Hippocampal formation (tissue), 2 donors: ENCODE measurements around the gene PPP1R15B.
A peak's percentile ranks its signal among the peaks of the same experiment; 100 is the strongest.

ENCODE experiments used
- DNase-seq, 2 donors: peaks; one replicate each; lab custom pipeline; 2025; lab: John Stamatoyannopoulos, UW

Gene PPP1R15B

DNA sequence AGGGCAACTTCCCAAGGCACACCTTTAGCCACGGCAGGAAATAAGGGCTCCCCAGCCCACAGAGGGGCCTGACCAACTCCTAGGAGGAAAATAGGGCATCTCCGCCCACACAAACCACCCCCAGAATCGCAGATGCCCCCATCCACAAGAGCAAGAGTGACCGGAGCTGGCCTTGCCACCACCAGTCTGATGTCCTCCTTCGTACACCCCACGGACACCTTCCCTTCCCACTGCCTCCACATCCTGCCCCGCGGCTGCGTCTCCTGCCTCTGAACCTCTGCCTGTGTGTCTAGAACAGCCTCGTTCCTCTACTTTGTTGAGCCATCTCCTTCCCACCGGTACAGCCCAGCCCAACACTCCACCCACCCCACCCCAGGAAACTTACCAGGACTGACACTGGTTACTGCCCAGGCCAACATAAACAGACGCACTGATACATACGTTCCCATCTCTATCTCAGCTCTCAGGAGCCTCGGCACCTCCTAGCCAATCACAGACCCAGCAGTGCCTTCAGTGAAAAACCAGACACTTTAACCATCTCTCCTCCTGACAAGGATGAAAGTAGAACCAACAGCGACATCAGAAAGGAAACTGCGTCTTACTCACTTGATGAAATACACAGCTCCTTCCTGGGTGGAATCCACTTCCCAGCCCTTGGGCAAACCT, 44.3 kb downstream of the PPP1R15B start:
- DNase-seq = no peak

DNA sequence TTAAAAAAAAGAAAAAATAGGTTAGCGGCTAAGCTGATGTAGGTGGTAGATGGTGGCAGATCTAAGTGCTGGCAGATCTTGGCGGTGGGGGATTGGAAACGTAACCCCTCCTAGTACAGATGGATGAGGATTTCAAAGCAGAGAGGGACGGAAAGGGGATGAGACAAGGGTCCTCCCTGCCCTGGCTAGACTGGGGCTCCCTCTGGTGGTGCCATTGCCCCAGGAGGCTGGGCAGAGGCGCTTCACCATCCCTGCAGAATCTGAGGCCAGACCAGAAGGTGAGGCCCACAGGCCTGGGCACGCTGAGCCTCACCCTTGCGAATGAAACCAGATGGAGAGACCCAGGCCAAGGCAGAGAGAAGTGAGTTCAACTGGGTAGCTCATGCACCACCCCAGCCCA, 44.9 kb downstream of the PPP1R15B start:
- DNase-seq = no peak

DNA sequence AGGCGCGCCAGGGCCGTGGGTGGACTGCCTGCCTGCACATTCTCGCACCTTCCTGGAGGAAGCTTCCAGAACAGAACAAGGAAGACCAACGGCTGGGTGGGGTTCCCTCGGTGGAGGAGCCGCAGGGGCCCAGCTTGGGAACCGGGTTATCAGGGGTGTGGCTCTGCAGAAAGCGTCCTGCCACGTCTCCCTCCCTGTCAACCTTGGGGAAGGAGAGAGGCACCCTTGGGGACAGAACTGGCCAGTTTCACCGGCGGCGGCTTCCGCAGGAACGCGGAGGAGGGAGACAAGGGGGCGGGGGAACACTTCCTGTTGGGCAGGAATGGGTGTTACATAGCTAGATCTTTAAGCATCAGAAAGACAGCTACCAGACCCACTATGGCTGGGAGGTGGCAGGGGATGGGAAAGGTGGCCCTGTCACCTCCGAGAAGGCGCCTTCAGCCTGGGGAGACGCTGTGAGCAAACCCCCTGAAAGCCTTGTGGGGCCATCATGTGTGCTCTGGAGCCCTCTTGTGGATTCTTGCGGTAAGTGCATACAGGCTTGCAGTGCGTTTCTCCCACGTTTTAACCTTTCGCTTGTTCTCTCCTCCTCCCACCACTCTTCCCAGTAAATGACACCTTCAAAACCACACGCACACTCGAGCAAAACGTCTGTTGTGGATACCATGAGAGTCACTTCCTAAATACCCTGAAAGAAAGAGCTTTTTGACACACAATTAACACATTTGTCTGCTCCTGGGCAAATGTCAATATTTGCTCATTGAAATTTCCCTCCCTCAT, 48.1 kb downstream of the PPP1R15B start:
- DNase-seq = peak; percentile 61 to 77

DNA sequence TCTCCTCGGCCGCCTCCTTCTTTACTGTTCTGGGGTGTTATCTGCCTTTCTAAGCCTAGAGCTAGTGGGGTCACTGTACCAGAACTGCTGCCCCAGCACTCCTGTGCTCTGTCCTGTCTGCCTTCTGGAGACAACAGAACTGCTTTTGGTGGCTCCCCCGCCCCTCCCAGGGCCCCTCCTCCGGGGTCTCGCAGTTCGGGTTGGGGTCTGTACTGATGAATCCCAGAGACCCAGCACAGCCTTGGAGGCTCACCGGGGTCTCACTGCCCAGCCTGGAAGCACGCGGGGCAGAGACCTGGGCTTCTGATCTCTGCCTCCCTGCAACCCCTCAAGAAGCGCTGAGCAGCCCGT, 48.7 kb downstream of the PPP1R15B start:
- no peak for DNase-seq

DNA sequence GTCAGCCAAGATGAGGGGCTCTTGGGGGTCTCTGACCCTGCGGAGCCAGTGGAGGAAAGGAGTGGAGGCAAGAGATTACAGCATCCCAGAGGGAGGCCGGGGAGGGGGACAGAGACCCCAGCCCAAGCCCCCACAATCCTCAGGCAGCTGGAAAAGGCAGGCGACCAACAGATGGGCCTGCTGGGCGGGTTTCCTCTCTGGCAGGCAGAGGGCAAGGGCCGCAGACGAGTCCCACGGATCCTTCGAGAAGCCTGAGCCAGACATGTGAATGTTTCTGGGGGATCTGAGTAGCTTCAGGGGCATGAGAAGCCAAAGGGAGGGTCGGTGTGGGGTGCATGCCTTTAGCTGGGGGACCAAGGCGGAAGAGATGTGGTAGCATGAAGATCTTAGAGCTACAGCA, 49.8 kb downstream of the PPP1R15B start:
- no peak for DNase-seq

DNA sequence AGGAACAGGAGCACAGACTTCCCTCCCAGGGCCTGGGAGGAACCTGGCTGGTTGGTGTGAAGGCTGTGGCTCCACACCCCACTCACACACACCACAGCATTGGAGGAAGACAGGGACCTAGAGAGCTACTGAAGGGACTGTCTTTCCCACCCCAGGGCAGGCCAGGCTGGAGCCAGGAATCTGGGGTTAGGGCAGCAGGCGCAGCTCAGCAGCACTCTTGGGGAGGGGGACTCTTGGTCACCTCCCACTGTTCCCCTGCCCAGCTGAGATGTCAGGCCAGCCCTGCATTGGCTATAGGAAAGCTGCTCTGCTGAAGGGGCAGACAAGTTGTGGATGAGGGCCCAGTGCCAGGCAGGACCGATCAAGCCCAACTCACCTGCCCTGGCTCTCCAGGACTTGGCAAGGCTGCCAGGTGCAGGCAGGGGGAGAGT, 50.3 kb downstream of the PPP1R15B start:
- DNase-seq = no peak

DNA sequence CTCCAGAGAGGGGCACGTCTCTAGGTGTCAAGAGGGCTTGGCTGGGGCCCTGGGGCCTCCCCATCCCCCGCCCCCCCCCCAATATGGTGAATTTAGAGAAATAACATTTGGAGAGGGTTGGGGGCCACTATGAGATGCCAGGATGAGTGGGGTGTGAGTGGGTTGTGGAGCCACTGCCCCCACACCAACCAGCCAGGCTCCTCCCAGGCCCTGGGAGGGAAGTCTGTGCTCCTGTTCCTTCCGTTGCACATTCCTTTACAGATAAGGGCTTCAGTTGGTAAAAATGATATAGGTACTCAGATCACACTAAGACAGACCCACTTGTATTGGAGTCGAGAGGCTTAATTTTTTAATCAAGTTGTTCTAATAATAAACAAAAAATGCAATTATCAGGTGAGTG, 51.3 kb downstream of the PPP1R15B start:
- DNase-seq = no peak

DNA sequence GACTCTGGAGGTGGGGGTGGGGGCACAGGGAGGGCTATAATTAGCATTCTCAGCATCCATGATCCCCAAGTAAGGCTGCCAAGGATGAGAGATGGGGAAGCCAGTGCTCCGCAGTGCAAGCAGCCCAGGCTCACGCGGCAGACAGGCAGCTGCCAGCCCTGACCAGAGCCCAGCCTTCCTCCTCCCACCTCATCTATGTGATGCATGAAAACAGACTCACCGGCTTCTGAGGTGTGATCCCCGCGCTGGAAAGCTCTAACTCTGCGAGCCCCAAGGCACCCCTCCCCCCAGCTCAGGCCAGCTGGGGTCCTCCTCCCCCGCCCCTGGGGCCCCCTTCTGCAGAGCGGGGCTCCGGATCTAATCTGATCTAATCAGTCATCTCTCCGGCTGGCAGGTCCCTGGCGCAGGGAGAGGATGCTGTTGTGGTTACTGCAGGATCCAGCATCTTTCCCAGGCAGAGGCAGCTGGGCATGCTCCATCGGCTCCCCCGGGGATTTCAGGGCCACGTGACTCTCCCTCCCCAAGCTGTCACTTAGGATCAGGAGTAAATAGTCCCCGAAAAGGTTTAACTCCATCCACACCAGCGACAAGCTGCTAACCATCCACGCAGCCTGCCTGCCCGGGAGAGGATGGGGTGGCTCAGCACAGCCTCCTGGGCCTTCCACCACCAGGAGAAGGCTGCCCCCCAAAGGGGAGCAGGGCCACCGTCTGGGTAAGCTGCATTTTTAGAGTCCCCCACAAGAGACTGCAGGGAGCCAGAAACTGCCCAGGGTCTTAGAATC, 52.0 kb downstream of the PPP1R15B start, which contains the start of gene PLEKHA6:
TSS of gene PLEKHA6 (minus strand) at position 456 of the 782 bp plus-strand sequence. CDS start 86,202 bp downstream, outside the sequence.
- DNase-seq = peak; percentile 62 to 85

DNA sequence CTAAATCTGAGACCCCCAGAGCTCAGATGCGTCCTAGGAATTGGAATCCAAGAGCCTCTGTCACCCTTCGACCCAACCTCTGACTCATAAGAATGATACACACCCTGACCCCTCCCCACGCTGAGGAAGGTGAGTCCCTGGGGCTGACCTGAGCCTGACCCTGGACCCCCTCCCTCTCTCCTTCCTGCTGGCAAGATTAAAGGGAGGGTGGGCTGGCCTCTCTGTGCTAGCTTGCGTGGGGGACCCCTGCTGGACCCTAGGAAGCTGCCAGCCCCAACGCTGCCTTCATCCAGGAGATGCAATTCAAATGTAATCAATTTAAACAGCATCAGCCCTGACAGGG, 52.5 kb downstream of the PPP1R15B start:
- no peak for DNase-seq

DNA sequence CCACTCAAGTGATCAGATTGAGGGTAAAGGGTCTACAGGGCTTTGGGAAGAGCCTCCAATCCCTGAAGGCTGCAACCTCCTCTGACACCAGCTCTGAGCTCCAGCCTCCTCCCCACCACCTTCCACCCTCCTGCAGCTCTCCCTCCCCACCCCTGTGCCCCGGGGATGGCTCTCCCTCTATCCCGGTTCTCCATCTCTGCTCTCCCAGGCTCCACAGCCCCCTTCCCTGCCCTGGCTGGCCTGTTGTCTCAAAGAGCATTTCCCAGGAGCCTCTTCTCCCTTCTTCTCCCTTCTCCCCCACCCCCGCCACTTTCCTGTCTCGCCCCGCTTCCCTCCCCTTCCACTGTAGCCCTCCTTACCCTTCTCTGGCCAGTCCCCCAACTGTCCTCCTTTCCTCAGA, 53.0 kb downstream of the PPP1R15B start:
- no peak for DNase-seq

DNA sequence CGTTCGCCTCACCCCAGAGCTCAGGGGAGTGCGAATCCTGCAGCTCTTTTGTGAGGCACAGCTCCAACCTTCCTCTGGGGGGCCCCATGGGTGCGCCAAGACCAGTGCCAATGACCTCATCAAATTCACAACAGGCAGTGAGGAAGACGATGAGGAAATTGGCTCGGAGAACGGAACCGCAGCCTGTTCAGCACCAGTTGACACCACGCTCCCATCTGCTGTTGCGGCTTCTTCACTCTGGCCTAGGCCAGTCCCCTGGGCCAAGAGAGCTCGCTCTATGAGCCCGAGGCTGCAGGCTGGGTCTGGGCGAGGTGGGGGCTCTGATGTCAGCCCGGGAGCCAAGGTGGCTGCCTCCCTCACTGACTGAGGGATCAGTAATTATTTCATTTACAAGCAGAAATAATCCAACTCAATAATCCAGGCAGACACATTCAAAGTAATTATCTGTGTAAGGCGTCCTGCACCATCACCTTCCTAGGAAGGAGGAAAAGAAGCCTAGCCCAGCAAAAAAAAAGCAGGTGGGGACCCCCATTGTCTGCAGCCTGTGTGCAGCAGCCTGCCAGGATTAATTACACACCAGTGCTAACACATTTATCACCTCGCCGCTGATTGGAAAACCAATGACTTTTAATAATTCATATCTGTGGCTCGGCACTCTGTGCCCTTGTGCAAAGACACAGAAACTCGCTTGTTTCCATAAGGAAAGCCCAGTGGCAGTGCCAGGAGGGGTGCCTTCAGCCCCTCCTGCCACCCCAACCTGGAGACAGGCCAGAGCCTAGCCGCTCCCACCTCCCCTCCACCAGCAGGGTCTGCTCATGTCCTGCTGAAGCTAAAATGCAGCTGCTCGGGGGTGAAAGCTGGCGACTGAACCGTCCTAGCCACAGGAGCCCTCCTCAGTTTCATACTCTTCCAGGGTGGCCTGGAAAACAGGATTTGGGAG, 53.8 kb downstream of the PPP1R15B start:
- DNase-seq = no peak

DNA sequence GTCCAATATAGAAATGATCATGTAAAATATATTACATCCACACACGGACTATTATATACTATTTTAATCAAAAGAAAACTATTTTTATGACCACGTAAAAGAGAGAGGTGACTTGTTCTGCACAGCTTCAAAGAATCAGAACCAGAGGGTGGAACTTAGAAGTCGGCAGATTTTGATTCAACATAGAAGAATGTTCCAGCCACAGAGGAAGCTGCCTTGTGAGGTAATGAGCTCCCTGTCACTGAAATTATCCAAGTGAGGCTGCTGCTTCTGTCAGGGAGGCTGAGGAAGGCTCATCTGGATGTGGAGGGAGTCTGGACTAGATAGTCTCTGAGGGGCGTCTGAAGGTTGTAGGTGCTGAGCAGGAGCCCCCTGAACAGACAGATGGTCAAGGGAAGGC, 54.6 kb downstream of the PPP1R15B start:
- no peak for DNase-seq

DNA sequence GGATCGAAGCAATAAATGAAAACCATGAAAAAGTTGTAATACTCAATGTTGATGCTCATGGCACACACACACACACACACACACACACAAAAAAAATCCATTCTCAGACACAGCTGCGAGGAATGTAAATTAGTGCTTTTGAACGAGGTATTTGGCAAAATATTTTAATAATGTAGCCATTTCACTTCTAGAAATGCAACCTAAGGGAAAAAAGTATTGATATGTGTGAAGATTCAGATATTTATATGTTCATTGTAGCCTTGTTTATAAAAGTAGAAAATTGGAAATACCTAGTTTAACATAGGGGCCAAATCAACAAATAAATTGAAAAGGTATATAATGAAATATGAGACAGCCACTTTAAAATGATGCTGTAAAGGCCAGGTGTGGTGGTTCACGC, 55.7 kb downstream of the PPP1R15B start:
- DNase-seq = no peak

DNA sequence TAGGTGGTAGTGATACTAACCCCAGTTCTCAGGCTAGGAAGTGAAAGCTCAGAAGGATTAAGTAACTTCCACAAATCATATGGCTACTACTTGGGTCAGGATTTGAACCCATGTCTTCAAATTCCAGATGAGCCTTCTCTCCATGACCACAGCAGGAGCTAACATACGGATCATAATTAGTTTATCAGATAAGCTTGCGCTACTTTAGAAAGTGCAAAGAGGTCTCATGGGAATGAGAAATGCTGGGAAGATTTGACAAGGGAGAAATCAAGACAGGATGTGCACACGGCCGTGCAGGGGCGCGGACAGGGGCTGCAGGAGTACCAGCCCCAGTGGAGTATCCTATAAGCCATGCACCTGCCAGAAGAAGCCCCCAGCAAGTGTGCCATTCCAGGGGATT, 57.0 kb downstream of the PPP1R15B start:
- DNase-seq = no peak
